Adrenal gland (tissue), 5 donors: Measurements from ENCODE around the gene SEC62.

Experiments used
- CTCF ChIP-seq, 6 experiments: fragments of 450-650 bp in 4 of 6; fragments of 200-600 bp in 2 of 6; sonication (generic) in 1 of 6; IDR thresholded peaks; 1 replicate in 5 of 6; 2 replicates in 1 of 6; pipeline versions ENCODE4 v1.5.1 to v1.8.0; 2016 to 2021; ENCODE audit warnings: antibody characterized with exemption in 6 of 6, mild to moderate bottlenecking in 2 of 6, moderate library complexity in 1 of 6
- POLR2A ChIP-seq, 2 donors: fragments of 450-650 bp; IDR thresholded peaks; one replicate each; pipeline ENCODE4 v1.6.1; 2017; ENCODE audit warnings: antibody characterized with exemption in 2 of 2, mild to moderate bottlenecking in 2 of 2, moderate library complexity in 1 of 2
- donor health status: DM: no; HTN: no; CAD: no.

- TF ChIP-seq CTCF (IDR thresholded peaks at IDR 0.05) (no peak), POLR2A (IDR thresholded peaks at IDR 0.05) (no peak)
Measured at GRCh38 chr3:169980055-169980454, 13.4 kb downstream of the SEC62 start.
